Vagina (tissue), 2 donors: ENCODE data around the gene EXOC6B.

Experiments
- CTCF ChIP-seq, 3 experiments: fragments of 450-650 bp in 2 of 3; fragments of 200-600 bp in 1 of 3; sonication (generic) in 1 of 3; IDR thresholded peaks; one replicate each; pipeline ENCODE4 v1.5.1; 2017 to 2019; ENCODE audit warnings: antibody characterized with exemption in 3 of 3, mild to moderate bottlenecking in 2 of 3, moderate library complexity in 2 of 3
- POLR2A ChIP-seq, 2 donors: fragments of 450-650 bp; IDR thresholded peaks; one replicate each; pipeline ENCODE4 v1.6.1; 2017; ENCODE audit warnings: antibody characterized with exemption in 2 of 2, mild to moderate bottlenecking in 2 of 2, moderate library complexity in 2 of 2

- TF ChIP-seq CTCF (IDR thresholded peaks at IDR 0.05), result no peak
- no peak for TF ChIP-seq POLR2A (IDR thresholded peaks at IDR 0.05)
These were observed 693.7 kb downstream of the EXOC6B start for GRCh38 chr2:72131916-72132841.
